HL-60 (cell line): ENCODE measurements around the gene KCNK7.
A peak's percentile ranks its signal among the peaks of the same experiment; 100 is the strongest.

Experiments used
- DNase-seq, 2 experiments: peaks; one replicate each; pipeline ENCODE4 v3.0.0-alpha.2; 2010 to 2020; ENCODE audit warnings: low read depth in 1 of 2, low spot score in 1 of 2
- H3K27ac ChIP-seq: fragments of 250-450 bp; sonication (Bioruptor Pico); replicated peaks from 2 replicates; pipeline ENCODE4 v1.5.1; 2020; ENCODE audit warnings: mild to moderate bottlenecking, moderate library complexity
- H3K27me3 ChIP-seq: fragments of 250-450 bp; sonication (Bioruptor Pico); 2 replicates; pipeline ENCODE4 v1.5.1; 2021; ENCODE audit warnings: mild to moderate bottlenecking, moderate library complexity; ENCODE audit not compliant: insufficient read depth, poor library complexity, severe bottlenecking
- H3K4me3 ChIP-seq: replicated peaks from 2 replicates; pipeline ENCODE4 v1.5.1; 2011; ENCODE audit warnings: mild to moderate bottlenecking, control low read depth, low read length; ENCODE audit not compliant: insufficient read depth
- GABPA ChIP-seq: IDR thresholded peaks from 2 replicates; pipeline ENCODE4 v1.6.1; 2012; ENCODE audit warnings: low read depth
- POLR2AphosphoS5 ChIP-seq: IDR thresholded peaks from 2 replicates; pipeline ENCODE4 v1.6.1; 2012; ENCODE audit warnings: low read depth
- SPI1 ChIP-seq: IDR thresholded peaks from 2 replicates; pipeline ENCODE4 v1.6.1; 2012; ENCODE audit warnings: low read depth, mild to moderate bottlenecking, borderline replicate concordance
- TF ChIP-seq, protein P1 (sequence below): IDR thresholded peaks from one replicate; pipeline ENCODE4 v1.5.1; 2011; ENCODE audit warnings: low read length, control low read depth, inconsistent platforms; ENCODE audit not compliant: insufficient read depth
- TF ChIP-seq, protein P2 (sequence below): IDR thresholded peaks from 2 replicates; pipeline ENCODE4 v1.6.1; 2012; ENCODE audit warnings: low read depth; ENCODE audit not compliant: insufficient replicate concordance

KCNK7 gene

DNA sequence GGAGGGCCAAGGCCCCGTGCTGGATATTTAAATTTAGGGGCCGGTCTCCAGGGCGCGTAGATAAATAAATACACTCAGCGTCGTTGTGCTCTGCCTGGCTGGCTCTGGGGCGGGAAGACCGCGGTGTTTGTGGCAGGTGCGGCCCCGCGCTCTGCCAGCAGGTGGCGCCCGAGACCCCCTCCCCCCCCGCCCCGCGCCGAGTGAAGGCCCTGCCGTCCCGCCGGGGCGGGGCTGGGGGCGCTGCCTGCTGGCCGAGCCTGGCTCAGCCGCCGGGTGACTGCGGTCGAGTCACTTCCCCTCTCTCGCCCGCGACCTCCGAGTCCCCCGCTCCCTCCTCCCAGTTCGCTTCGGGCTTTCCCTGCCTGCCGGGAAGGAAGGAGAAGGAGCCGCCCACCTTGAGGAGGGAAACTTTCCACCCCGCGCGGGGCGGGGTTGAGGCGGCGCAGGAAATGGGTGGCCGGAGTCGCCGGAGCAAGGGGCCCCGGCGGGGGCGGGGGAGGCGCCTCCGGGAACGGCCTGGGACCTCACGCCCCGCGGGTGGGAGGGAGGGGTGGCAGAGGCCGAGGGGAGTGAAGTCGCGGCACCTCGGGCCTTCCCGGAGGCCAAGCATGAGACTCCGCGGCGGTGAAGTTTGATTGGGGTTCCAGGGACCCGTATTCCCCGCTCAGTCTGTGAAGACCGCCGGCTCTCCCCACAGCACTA lies 21.3 kb downstream of the KCNK7 start:
- DNase-seq: peak; percentile 98
- TF ChIP-seq, protein P1, sequence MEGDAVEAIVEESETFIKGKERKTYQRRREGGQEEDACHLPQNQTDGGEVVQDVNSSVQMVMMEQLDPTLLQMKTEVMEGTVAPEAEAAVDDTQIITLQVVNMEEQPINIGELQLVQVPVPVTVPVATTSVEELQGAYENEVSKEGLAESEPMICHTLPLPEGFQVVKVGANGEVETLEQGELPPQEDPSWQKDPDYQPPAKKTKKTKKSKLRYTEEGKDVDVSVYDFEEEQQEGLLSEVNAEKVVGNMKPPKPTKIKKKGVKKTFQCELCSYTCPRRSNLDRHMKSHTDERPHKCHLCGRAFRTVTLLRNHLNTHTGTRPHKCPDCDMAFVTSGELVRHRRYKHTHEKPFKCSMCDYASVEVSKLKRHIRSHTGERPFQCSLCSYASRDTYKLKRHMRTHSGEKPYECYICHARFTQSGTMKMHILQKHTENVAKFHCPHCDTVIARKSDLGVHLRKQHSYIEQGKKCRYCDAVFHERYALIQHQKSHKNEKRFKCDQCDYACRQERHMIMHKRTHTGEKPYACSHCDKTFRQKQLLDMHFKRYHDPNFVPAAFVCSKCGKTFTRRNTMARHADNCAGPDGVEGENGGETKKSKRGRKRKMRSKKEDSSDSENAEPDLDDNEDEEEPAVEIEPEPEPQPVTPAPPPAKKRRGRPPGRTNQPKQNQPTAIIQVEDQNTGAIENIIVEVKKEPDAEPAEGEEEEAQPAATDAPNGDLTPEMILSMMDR: peak; percentile 58
- TF ChIP-seq, protein P2, sequence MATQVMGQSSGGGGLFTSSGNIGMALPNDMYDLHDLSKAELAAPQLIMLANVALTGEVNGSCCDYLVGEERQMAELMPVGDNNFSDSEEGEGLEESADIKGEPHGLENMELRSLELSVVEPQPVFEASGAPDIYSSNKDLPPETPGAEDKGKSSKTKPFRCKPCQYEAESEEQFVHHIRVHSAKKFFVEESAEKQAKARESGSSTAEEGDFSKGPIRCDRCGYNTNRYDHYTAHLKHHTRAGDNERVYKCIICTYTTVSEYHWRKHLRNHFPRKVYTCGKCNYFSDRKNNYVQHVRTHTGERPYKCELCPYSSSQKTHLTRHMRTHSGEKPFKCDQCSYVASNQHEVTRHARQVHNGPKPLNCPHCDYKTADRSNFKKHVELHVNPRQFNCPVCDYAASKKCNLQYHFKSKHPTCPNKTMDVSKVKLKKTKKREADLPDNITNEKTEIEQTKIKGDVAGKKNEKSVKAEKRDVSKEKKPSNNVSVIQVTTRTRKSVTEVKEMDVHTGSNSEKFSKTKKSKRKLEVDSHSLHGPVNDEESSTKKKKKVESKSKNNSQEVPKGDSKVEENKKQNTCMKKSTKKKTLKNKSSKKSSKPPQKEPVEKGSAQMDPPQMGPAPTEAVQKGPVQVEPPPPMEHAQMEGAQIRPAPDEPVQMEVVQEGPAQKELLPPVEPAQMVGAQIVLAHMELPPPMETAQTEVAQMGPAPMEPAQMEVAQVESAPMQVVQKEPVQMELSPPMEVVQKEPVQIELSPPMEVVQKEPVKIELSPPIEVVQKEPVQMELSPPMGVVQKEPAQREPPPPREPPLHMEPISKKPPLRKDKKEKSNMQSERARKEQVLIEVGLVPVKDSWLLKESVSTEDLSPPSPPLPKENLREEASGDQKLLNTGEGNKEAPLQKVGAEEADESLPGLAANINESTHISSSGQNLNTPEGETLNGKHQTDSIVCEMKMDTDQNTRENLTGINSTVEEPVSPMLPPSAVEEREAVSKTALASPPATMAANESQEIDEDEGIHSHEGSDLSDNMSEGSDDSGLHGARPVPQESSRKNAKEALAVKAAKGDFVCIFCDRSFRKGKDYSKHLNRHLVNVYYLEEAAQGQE: no peak
- peak; percentile 26; the same call in 1 of the 2 replicates for TF ChIP-seq POLR2AphosphoS5
- no peak; the same call in 1 of the 2 replicates for TF ChIP-seq GABPA
- peak; percentile 94 for TF ChIP-seq SPI1
- Histone ChIP-seq H3K4me3 (peak overlapping the region; percentile 81), H3K27me3 (no peaks in the 10 kb centered on the region), H3K27ac (peak overlapping the region; percentile 91)

DNA sequence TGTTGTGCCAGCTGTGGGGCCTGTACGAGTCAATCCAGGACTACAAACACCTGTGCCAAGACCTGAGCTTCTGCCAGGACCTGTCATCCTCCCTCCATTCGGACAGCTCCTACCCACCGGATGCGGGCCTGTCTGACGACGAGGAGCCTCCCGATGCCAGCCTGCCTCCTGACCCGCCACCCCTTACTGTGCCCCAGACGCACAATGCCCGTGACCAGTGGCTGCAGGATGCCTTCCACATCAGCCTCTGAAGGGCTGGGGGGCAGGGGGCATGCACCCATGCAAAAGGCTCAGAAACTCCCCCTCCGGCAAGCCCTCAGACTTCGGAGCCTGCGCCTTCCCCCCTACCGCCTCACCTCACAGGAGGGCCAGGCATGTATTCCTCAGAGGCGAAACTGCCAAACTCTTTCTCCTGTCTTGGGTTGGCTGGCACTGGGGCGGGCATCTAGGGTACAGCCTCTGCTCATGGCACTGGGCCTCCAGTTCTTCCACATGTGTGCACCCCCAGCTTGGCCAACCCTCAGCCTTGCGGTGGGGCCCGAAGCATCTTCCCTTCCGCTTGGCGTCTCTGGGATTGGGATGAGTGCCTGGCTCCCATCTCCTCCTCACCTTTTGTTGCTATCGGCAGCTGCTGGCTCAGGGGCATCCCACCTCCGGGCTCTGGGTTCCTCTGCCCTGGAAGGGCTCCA lies 22.1 kb downstream of the KCNK7 start:
- Histone ChIP-seq H3K4me3 (peak overlapping the region; percentile 64), H3K27ac (peak overlapping the region; percentile 91), H3K27me3 (no peaks in the 10 kb centered on the region)
- DNase-seq: no peak
- TF ChIP-seq SPI1 (no peak), GABPA (no peak), POLR2AphosphoS5 (no peak)
- TF ChIP-seq, protein P1: no peak
- TF ChIP-seq, protein P2: no peak

DNA sequence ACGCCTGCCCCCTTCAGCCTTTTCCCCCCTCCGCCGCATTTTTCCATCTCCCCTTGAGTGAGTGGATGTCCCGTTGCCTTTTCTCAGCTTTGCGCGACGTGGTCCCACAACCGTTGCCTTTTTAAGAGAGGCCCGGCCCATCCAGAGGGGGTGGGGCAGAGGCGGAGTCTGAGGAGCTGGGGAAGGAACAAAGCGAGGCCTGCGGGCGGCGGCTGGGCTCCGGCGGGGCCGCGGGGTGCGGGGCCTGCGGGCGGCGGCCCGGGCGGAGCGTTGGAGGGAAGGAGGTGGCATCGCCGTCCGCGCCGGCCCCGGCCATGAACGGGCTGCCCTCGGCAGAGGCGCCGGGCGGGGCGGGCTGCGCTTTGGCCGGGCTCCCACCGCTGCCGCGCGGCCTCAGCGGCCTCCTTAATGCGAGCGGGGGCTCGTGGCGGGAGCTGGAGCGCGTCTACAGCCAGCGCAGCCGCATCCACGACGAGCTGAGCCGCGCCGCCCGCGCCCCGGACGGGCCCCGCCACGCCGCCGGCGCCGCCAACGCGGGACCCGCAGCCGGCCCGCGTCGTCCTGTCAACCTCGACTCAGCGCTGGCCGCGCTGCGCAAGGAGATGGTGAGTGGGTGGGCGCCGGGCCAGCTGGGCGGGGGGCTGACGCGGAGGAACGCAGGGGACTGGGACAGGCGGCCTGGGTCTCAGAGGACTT lies 23.1 kb downstream of the KCNK7 start, which contains the start of gene FAM89B:
FAM89B (plus strand) TSS at position 183 of the 696 bp plus-strand sequence; CDS start at position 315, 132 bp downstream.
- Histone ChIP-seq H3K4me3 (peak within 1 kb of the TSS; percentile 100), H3K27ac (peak within 1 kb of the TSS; percentile 91), H3K27me3 (no peaks in the 10 kb centered on the region)
- peak; percentile 73 to 96 for DNase-seq
- TF ChIP-seq POLR2AphosphoS5 (0 out of 2 replicates have a peak, but pooled peaks have one; percentile 40), GABPA (no peak)

DNA sequence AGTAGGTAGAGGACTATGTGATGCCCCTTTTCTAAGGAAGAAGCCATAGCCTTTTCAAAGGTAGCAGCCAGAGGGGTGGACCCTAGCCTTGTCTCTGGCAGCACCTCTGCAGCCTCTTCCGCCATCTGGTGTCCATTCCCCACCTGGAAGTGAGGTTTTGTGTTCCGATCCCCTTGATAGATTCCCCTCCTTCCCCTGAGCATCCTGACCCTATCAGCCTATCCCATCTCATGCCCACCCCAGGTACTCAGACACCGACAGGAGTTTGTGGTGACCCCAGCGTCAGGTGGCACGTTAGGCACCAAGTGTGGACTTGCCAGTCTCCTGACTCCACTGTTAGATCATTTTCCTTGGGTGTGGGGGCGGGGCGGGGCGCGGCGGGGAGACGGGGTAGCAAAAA lies 23.7 kb downstream of the KCNK7 start:
- TF ChIP-seq, protein P1: peak; percentile 7
- TF ChIP-seq SPI1: no peak
- peak overlapping the region; percentile 100 for H3K4me3 ChIP-seq
- H3K27me3 ChIP-seq: no peaks in the 10 kb centered on the region
- H3K27ac ChIP-seq: peak overlapping the region; percentile 52
- peak in 1 of 2 experiments; percentile 55 for DNase-seq
